T-helper 2 cell treated with Interferon-gamma antibody and Interleukin-4, amounts not matched to agents 5 μg/mL and 100 μg/mL, for 36 hours (primary cell): ENCODE measurements around the gene MOB1B.
"Not testable (repeated sequence)": the region's sequence is repeated elsewhere in the genome, so short reads cannot be mapped to it uniquely, and the experiment has no call there.

Experiments
- DNase-seq: peaks from one replicate; pipeline ENCODE4 v3.0.0; 2021; ENCODE audit warnings: low spot score
- H3K27ac Mint-ChIP-seq: one replicate; pipeline ENCODE4 v1.8.0; 2021; ENCODE audit warnings: mild to moderate bottlenecking, mixed read lengths
- H3K27me3 Mint-ChIP-seq: one replicate; pipeline ENCODE4 v1.8.0; 2021; ENCODE audit warnings: low read depth, mixed read lengths
- H3K36me3 Mint-ChIP-seq: one replicate; pipeline ENCODE4 v1.8.0; 2021; ENCODE audit warnings: low read depth, mixed read lengths
- H3K4me1 Mint-ChIP-seq: one replicate; pipeline ENCODE4 v1.8.0; 2021; ENCODE audit warnings: low read depth, mixed read lengths
- H3K4me3 Mint-ChIP-seq: one replicate; pipeline ENCODE4 v1.8.0; 2022; ENCODE audit warnings: mild to moderate bottlenecking, moderate library complexity, mixed read lengths
- H3K9me3 Mint-ChIP-seq: one replicate; pipeline ENCODE4 v1.8.0; 2021; ENCODE audit warnings: mixed read lengths

MOB1B gene

GRCh38 chr4:71020611-71021010 is 118.4 kb downstream of the MOB1B start:
- H3K9me3 Mint-ChIP-seq, result peaks cover 5% of the 10 kb centered on the region
- DNase-seq, result no peak
- H3K36me3 Mint-ChIP-seq, result peaks cover 52% of the 10 kb centered on the region
- peaks cover 4% of the 10 kb centered on the region for H3K4me1 Mint-ChIP-seq
- H3K4me3 Mint-ChIP-seq, result no peak overlapping the region
- no peaks in the 10 kb centered on the region for H3K27me3 Mint-ChIP-seq
- H3K27ac Mint-ChIP-seq, result no peak overlapping the region

GRCh38 chr4:71025654-71026053 is 123.5 kb downstream of the MOB1B start:
- H3K4me3 Mint-ChIP-seq, result no peak overlapping the region
- DNase-seq, result no peak
- no peaks in the 10 kb centered on the region for H3K9me3 Mint-ChIP-seq
- no peaks in the 10 kb centered on the region for H3K27me3 Mint-ChIP-seq
- peaks cover 46% of the 10 kb centered on the region for H3K36me3 Mint-ChIP-seq
- no peak overlapping the region for H3K27ac Mint-ChIP-seq
- peaks cover 3% of the 10 kb centered on the region for H3K4me1 Mint-ChIP-seq

GRCh38 chr4:71026086-71026485 is 123.9 kb downstream of the MOB1B start:
- H3K27me3 Mint-ChIP-seq, result no peaks in the 10 kb centered on the region
- H3K4me1 Mint-ChIP-seq, result peaks cover 3% of the 10 kb centered on the region
- H3K27ac Mint-ChIP-seq, result no peak overlapping the region
- H3K4me3 Mint-ChIP-seq, result no peak overlapping the region
- DNase-seq, result no peak
- no peaks in the 10 kb centered on the region for H3K9me3 Mint-ChIP-seq
- H3K36me3 Mint-ChIP-seq, result peaks cover 46% of the 10 kb centered on the region

- Mint-ChIP-seq H3K9me3 (no peaks in the 10 kb centered on the region), H3K27ac (no peak overlapping the region), H3K27me3 (no peaks in the 10 kb centered on the region)
Observed at GRCh38 chr4:71027611-71028010, 125.4 kb downstream of the MOB1B start.

GRCh38 chr4:71029504-71029903 is 127.3 kb downstream of the MOB1B start:
- Mint-ChIP-seq H3K27me3 (no peaks in the 10 kb centered on the region), H3K27ac (no peak overlapping the region), H3K4me3 (no peak overlapping the region), H3K4me1 (peaks cover 3% of the 10 kb centered on the region), H3K9me3 (no peaks in the 10 kb centered on the region), H3K36me3 (peaks cover 39% of the 10 kb centered on the region)
- DNase-seq, result no peak

More at GRCh38 chr4:71027611-71028010, 125.4 kb downstream of the MOB1B start:
- Mint-ChIP-seq H3K4me3 (no peak overlapping the region), H3K4me1 (peaks cover 3% of the 10 kb centered on the region), H3K36me3 (peaks cover 45% of the 10 kb centered on the region)
- no peak for DNase-seq

- not testable (repeated sequence) for H3K9me3 Mint-ChIP-seq, H3K4me3 Mint-ChIP-seq, DNase-seq, H3K27ac Mint-ChIP-seq, H3K4me1 Mint-ChIP-seq, H3K27me3 Mint-ChIP-seq
- peaks cover 32% of the 10 kb centered on the region for H3K36me3 Mint-ChIP-seq
Observed at GRCh38 chr4:71032106-71032505, 129.9 kb downstream of the MOB1B start.
